H1 (cell line): Measurements from ENCODE around the gene CROCC2. TPM values are rescaled to one million over a fixed set of nuclear protein-coding genes. Genes with fewer than 3 reads are reported as not detected.

Source experiments
- CTCF ChIA-PET: fragments of 300-600 bp; sonication (Branson Sonifier 250); formaldehyde crosslinking; loops from one replicate; lab custom pipeline; 2021; ENCODE audit not compliant: partially characterized antibody; lab: Charles Lee
- POLR2A ChIA-PET: fragments of 300-600 bp; sonication (Branson Sonifier 250); formaldehyde crosslinking; loops from one replicate; lab custom pipeline; 2021; ENCODE audit warnings: inconsistent platforms; ENCODE audit not compliant: partially characterized antibody; lab: Charles Lee
- DNase-seq, 2 experiments: peaks; one replicate each; pipeline versions ENCODE4 v3.0.0 to v3.0.0-alpha.2; 2010 to 2022; ENCODE audit warnings: low spot score in 2 of 2, low read depth in 1 of 2, mixed read lengths in 1 of 2
- FAIRE-seq: peaks from 2 replicates; lab custom pipeline; 2011; peaks lifted over from hg19 to GRCh38; lab: Jason Lieb, UNC
- H2AFZ ChIP-seq: 2 replicates; pipeline ENCODE4 v1.8.1; 2012; ENCODE audit warnings: low read length, inconsistent platforms
- H2AK5ac ChIP-seq: 2 replicates; pipeline ENCODE4 v1.6.1; 2013; ENCODE audit warnings: low read depth, low read length
- H2BK120ac ChIP-seq: replicated peaks from 2 replicates; pipeline ENCODE3; 2013; ENCODE audit warnings: low read depth, low read length, inconsistent platforms
- H2BK12ac ChIP-seq: 2 replicates; pipeline ENCODE4 v1.6.1; 2013; ENCODE audit warnings: low read depth, low read length
- H2BK15ac ChIP-seq: 2 replicates; pipeline ENCODE4 v1.6.1; 2013; ENCODE audit warnings: low read length
- H2BK20ac ChIP-seq: 2 replicates; pipeline ENCODE4 v1.6.1; 2013; ENCODE audit warnings: low read length
- H2BK5ac ChIP-seq: 2 replicates; pipeline ENCODE4 v1.6.1; 2013; ENCODE audit warnings: low read depth, low read length
- H3K14ac ChIP-seq: 2 replicates; pipeline ENCODE4 v1.6.1; 2013; ENCODE audit warnings: inconsistent platforms; ENCODE audit not compliant: insufficient read length
- H3K18ac ChIP-seq: 2 replicates; pipeline ENCODE4 v1.6.1; 2013; ENCODE audit warnings: low read length; ENCODE audit errors: extremely low read depth
- H3K23ac ChIP-seq: 2 replicates; pipeline ENCODE4 v1.6.1; 2013; ENCODE audit warnings: inconsistent platforms; ENCODE audit not compliant: insufficient read length
- H3K23me2 ChIP-seq: 2 replicates; pipeline ENCODE4 v1.6.1; 2013; ENCODE audit warnings: low read depth, low read length
- H3K27ac ChIP-seq: 2 replicates; pipeline ENCODE4 v1.6.1; 2011; ENCODE audit warnings: low read depth, low read length, inconsistent platforms
- H3K27me3 ChIP-seq, 4 experiments: replicated peaks in 1 of 4; 1 replicate in 1 of 4; 2 replicates in 3 of 4; pipeline versions ENCODE4 v1.6.1 to v1.8.1; 2011 to 2013; ENCODE audit warnings: low read length in 3 of 4, mild to moderate bottlenecking in 3 of 4, inconsistent platforms in 2 of 4, mixed read lengths in 2 of 4, moderate library complexity in 1 of 4; ENCODE audit not compliant: control insufficient read depth in 3 of 4, insufficient read depth in 3 of 4; ENCODE audit errors: extremely low read depth in 1 of 4
- H3K36me3 ChIP-seq, 4 experiments: 2 replicates each; pipeline versions ENCODE4 v1.6.1 to v1.8.1; 2011 to 2013; ENCODE audit warnings: mild to moderate bottlenecking in 4 of 4, low read length in 3 of 4, moderate library complexity in 2 of 4, control low read depth in 1 of 4, inconsistent platforms in 1 of 4; ENCODE audit not compliant: insufficient read depth in 4 of 4, control insufficient read depth in 2 of 4
- H3K4ac ChIP-seq: replicated peaks from 2 replicates; pipeline ENCODE3; 2013; ENCODE audit warnings: low read length, low read depth, mixed read lengths, inconsistent platforms; ENCODE audit not compliant: insufficient read length
- H3K4me1 ChIP-seq, 4 experiments: replicated peaks in 1 of 4; 1 replicate in 1 of 4; 2 replicates in 3 of 4; pipeline versions ENCODE4 v1.6.1 to v1.8.1; 2011 to 2013; ENCODE audit warnings: low read length in 3 of 4, inconsistent platforms in 2 of 4, mixed read lengths in 1 of 4; ENCODE audit not compliant: insufficient read depth in 4 of 4, control insufficient read depth in 3 of 4
- H3K4me2 ChIP-seq, 2 experiments: 2 replicates each; pipeline versions ENCODE4 v1.6.1 to v1.8.1; 2011 to 2013; ENCODE audit warnings: low read depth in 2 of 2, low read length in 2 of 2, control low read depth in 1 of 2, inconsistent platforms in 1 of 2, mild to moderate bottlenecking in 1 of 2; ENCODE audit not compliant: insufficient read depth in 1 of 2
- H3K4me3 ChIP-seq, 4 experiments: fragments of 200-600, 300-600 bp in 1 of 4; sonication (generic), shearing (Covaris generic), sonication (Bioruptor Twin) in 1 of 4; 2 replicates each; pipeline versions ENCODE4 v1.5.1 to v1.8.1; 2011 to 2016; ENCODE audit warnings: low read length in 4 of 4, low read depth in 3 of 4, control low read depth in 2 of 4, inconsistent platforms in 2 of 4, mild to moderate bottlenecking in 2 of 4, mixed read lengths in 1 of 4, moderate library complexity in 1 of 4; ENCODE audit not compliant: insufficient read depth in 2 of 4; ENCODE audit errors: extremely low read depth in 1 of 4
- H3K56ac ChIP-seq: replicated peaks from 2 replicates; pipeline ENCODE3; 2013; ENCODE audit warnings: low read depth, mild to moderate bottlenecking, mixed read lengths, low read length, inconsistent platforms; ENCODE audit not compliant: insufficient read length
- H3K79me1 ChIP-seq: 2 replicates; pipeline ENCODE4 v1.6.1; 2013; ENCODE audit warnings: low read depth, low read length, control low read depth
- H3K79me2 ChIP-seq, 2 experiments: 2 replicates each; pipeline versions ENCODE4 v1.6.1 to v1.8.1; 2012 to 2013; ENCODE audit warnings: low read length in 2 of 2, mild to moderate bottlenecking in 2 of 2, inconsistent platforms in 1 of 2; ENCODE audit not compliant: insufficient read depth in 2 of 2, control insufficient read depth in 1 of 2
- H3K9ac ChIP-seq, 4 experiments: replicated peaks in 1 of 4; 1 replicate in 1 of 4; 2 replicates in 3 of 4; pipeline versions ENCODE4 v1.6.1 to v1.8.1; 2011 to 2013; ENCODE audit warnings: low read depth in 3 of 4, low read length in 3 of 4, control low read depth in 2 of 4, mild to moderate bottlenecking in 2 of 4, moderate library complexity in 2 of 4, inconsistent platforms in 1 of 4; ENCODE audit errors: extremely low read depth in 1 of 4
- H3K9me3 ChIP-seq, 2 experiments: 2 replicates each; pipeline versions ENCODE4 v1.6.1 to v1.8.1; 2012 to 2013; ENCODE audit warnings: mild to moderate bottlenecking in 2 of 2, moderate library complexity in 2 of 2, control low read depth in 1 of 2, inconsistent platforms in 1 of 2, low read depth in 1 of 2, low read length in 1 of 2, mixed read lengths in 1 of 2; ENCODE audit not compliant: insufficient read depth in 2 of 2
- H4K20me1 ChIP-seq, 2 experiments: replicated peaks in 1 of 2; 2 replicates each; pipeline versions ENCODE3 to v1.8.1; 2011 to 2013; ENCODE audit warnings: inconsistent platforms in 2 of 2, low read length in 2 of 2, mild to moderate bottlenecking in 1 of 2; ENCODE audit not compliant: insufficient read depth in 2 of 2, control insufficient read depth in 1 of 2
- H4K5ac ChIP-seq: 2 replicates; pipeline ENCODE4 v1.6.1; 2013; ENCODE audit warnings: low read length, low read depth, mixed read lengths, inconsistent platforms; ENCODE audit not compliant: insufficient read length
- H4K8ac ChIP-seq: 2 replicates; pipeline ENCODE4 v1.8.0; 2013; ENCODE audit warnings: mild to moderate bottlenecking, moderate library complexity, low read length, inconsistent platforms; ENCODE audit not compliant: insufficient read depth; ENCODE audit errors: extremely low read depth
- H4K91ac ChIP-seq: replicated peaks from 2 replicates; pipeline ENCODE3; 2013; ENCODE audit warnings: low read length, mixed read lengths, inconsistent platforms; ENCODE audit not compliant: insufficient read length
- CBX5 ChIP-seq: fragments of 300-800, 300-1000 bp; sonication (generic); IDR thresholded peaks from 2 replicates; pipeline ENCODE4 v1.7.1; 2016; ENCODE audit warnings: antibody characterized with exemption, low read length, low read depth
- CBX8 ChIP-seq: fragments of 300-800, 300-1000 bp; sonication (generic); IDR thresholded peaks from 2 replicates; pipeline ENCODE4 v1.7.1; 2016; ENCODE audit warnings: low read depth, low read length, borderline replicate concordance
- CTBP2 ChIP-seq: IDR thresholded peaks from 2 replicates; pipeline ENCODE4 v1.7.0; 2011; ENCODE audit warnings: borderline replicate concordance, mild to moderate bottlenecking, moderate library complexity, mixed read lengths, low read length; ENCODE audit not compliant: insufficient read depth, insufficient read length
- HDAC2 ChIP-seq, 2 experiments: fragments of 300-600 bp in 1 of 2; sonication (generic) in 1 of 2; IDR thresholded peaks; 2 replicates each; pipeline ENCODE4 v1.6.1; 2011 to 2012; ENCODE audit warnings: low read depth in 2 of 2, low read length in 2 of 2, mild to moderate bottlenecking in 2 of 2, moderate library complexity in 2 of 2, borderline replicate concordance in 1 of 2, inconsistent platforms in 1 of 2
- KDM4A ChIP-seq: IDR thresholded peaks from one replicate; pipeline ENCODE4 v1.7.1; 2012; ENCODE audit warnings: low read depth, mild to moderate bottlenecking, moderate library complexity, low read length, inconsistent platforms; ENCODE audit not compliant: severe bottlenecking
- POLR2A ChIP-seq, 2 experiments: IDR thresholded peaks; 1 replicate in 1 of 2; 2 replicates in 1 of 2; pipeline ENCODE4 v1.6.1; 2011; ENCODE audit warnings: low read depth in 2 of 2, low read length in 2 of 2, mild to moderate bottlenecking in 2 of 2; ENCODE audit errors: control extremely low read depth in 1 of 2
- SP2 ChIP-seq: IDR thresholded peaks from 2 replicates; pipeline ENCODE4 v1.6.1; 2012; ENCODE audit warnings: mild to moderate bottlenecking, low read length, inconsistent platforms
- SRF ChIP-seq: IDR thresholded peaks from 2 replicates; pipeline ENCODE4 v1.6.1; 2011; ENCODE audit warnings: mild to moderate bottlenecking, low read depth, low read length, moderate library complexity
- TBP ChIP-seq: IDR thresholded peaks from 2 replicates; pipeline ENCODE4 v1.6.1; 2011; ENCODE audit warnings: low read depth, low read length, improper control_type of control experiment
- WGBS, 2 experiments: shearing (Covaris generic) in 1 of 2; methylation state at CpG; one replicate each; pipeline versions ENCODE4 v1.1.6 to v1.1.7; 2013 to 2015; ENCODE audit warnings: low lambda C conversion rate in 2 of 2, mixed read lengths in 2 of 2, inconsistent platforms in 1 of 2, low coverage in 1 of 2, missing lambda C conversion rate in 1 of 2; ENCODE audit not compliant: insufficient replicate concordance in 2 of 2, insufficient coverage in 1 of 2, insufficient read length in 1 of 2; ENCODE audit errors: extremely low coverage in 1 of 2, missing lambda C conversion rate in 1 of 2; 5-methylcytosine and 5-hydroxymethylcytosine counted together
- polyA plus RNA-seq, 7 experiments: library from polyadenylated mRNA; depleted of rRNA in 3 of 7; stranded (reverse) in 5 of 7; unstranded in 2 of 7; fragments of >200 nt in 5 of 7; fragments of 200-250 nt in 2 of 7; gene quantifications; 1 replicate in 5 of 7; 2 replicates in 1 of 7; 4 replicates in 1 of 7; pipeline versions ENCODE4 v1.2.1 to v1.2.3, GENCODE V29; 2011 to 2013; ENCODE audit warnings: missing spikeins in 2 of 7, mixed read lengths in 2 of 7
- total RNA-seq: library from RNA; stranded (reverse); fragmentation: NEBNext Ultra II Directional; extraction: Animal tissue kit (Norgen Biotek cat#: 25700); gene quantifications from 2 replicates; pipeline ENCODE4 v1.2.1, GENCODE V29; 2021

The CROCC2 gene
- total and polyA plus RNA-seq, 2 of the 8 experiments (the other 6 are each of a cell fraction or from before 2014, with no cell fraction given), result not detected

GRCh38 chr2:240896394-240896793 lies 9.7 kb upstream of the CROCC2 start:
- H3K79me2 ChIP-seq, result no peaks in the 10 kb centered on the region
- no peak overlapping the region for H2BK20ac ChIP-seq
- H2BK12ac ChIP-seq, result no peak overlapping the region
- H4K8ac ChIP-seq, result no peak overlapping the region
- H3K4me2 ChIP-seq, result no peak overlapping the region
- H3K27ac ChIP-seq, result no peak overlapping the region
- FAIRE-seq (no peak), DNase-seq (no peak)
- no peak overlapping the region for H3K23ac ChIP-seq
- ChIA-PET CTCF (interaction anchor here (1.1 to 2.0 kb wide), 2 partner anchors 18 to 39 kb away, joined by 6 read pairs; no protein-coding TSS in a partner anchor), POLR2A (no interaction called here)
- H3K36me3 ChIP-seq, result no peaks in the 10 kb centered on the region
- H3K56ac ChIP-seq, result no peak overlapping the region
- peaks cover 0 to 2% of the 10 kb centered on the region in 2 experiments for H4K20me1 ChIP-seq
- no peaks in the 10 kb centered on the region; a peak in 1 of 4 replicates for H3K9me3 ChIP-seq
- no peak overlapping the region for H2BK15ac ChIP-seq
- TF ChIP-seq SP2 (no peak), HDAC2 (IDR thresholded peaks at IDR 0.05; ENCODE audit: borderline replicate concordance in 1 of 2, low read depth in 2 of 2, low read length in 2 of 2) (no peak), CBX8 (no peak), SRF (no peak), CBX5 (no peak), KDM4A (no peak), POLR2A (IDR thresholded peaks at IDR 0.05; ENCODE audit: control extremely low read depth in 1 of 2, low read depth in 2 of 2, low read length in 2 of 2) (no peak), TBP (no peak), CTBP2 (no peak)
- H3K23me2 ChIP-seq, result no peaks in the 10 kb centered on the region
- H3K4ac ChIP-seq, result no peak overlapping the region
- no peak overlapping the region for H4K5ac ChIP-seq
- no peak overlapping the region for H2AK5ac ChIP-seq
- no peaks in the 10 kb centered on the region for H3K79me1 ChIP-seq
- H3K9ac ChIP-seq, result no peak overlapping the region
- 65% methylated on average over 3 of the region's 7 CpGs; no CpG with 5 or more reads in 1 of the 2 experiments for WGBS, 2 experiments
- no peak overlapping the region for H2BK120ac ChIP-seq
- no peak overlapping the region for H4K91ac ChIP-seq
- no peak overlapping the region for H2AFZ ChIP-seq
- no peak overlapping the region for H3K4me3 ChIP-seq
- H3K4me1 ChIP-seq, result 0 out of 7 replicates have a peak, but pooled peaks cover 0 to 2% (median 0%) of the 10 kb centered on the region in 4 experiments
- H3K14ac ChIP-seq, result no peak overlapping the region
- H3K18ac ChIP-seq, result no peak overlapping the region
- H3K27me3 ChIP-seq, result no peaks in the 10 kb centered on the region
- H2BK5ac ChIP-seq, result no peak overlapping the region
